SU-DHL-6 (cell line): ENCODE data around the gene RC3H2.

Source experiments
- EZH2phosphoT487 ChIP-seq: fragments of 200-600 bp; sonication (generic), shearing (Covaris generic); conservative IDR thresholded peaks from 2 replicates; pipeline ENCODE4 v1.6.1; 2018; ENCODE audit warnings: mild to moderate bottlenecking, antibody characterized with exemption, low read length, moderate library complexity, mixed read lengths
- TF ChIP-seq, protein P1 (sequence below): fragments of 200-600 bp; sonication (generic); IDR thresholded peaks from one replicate; pipeline ENCODE4 v1.5.1; 2017; ENCODE audit warnings: antibody characterized with exemption, mild to moderate bottlenecking, low read length, moderate library complexity; ENCODE audit not compliant: insufficient read depth, poor library complexity, severe bottlenecking

DNA sequence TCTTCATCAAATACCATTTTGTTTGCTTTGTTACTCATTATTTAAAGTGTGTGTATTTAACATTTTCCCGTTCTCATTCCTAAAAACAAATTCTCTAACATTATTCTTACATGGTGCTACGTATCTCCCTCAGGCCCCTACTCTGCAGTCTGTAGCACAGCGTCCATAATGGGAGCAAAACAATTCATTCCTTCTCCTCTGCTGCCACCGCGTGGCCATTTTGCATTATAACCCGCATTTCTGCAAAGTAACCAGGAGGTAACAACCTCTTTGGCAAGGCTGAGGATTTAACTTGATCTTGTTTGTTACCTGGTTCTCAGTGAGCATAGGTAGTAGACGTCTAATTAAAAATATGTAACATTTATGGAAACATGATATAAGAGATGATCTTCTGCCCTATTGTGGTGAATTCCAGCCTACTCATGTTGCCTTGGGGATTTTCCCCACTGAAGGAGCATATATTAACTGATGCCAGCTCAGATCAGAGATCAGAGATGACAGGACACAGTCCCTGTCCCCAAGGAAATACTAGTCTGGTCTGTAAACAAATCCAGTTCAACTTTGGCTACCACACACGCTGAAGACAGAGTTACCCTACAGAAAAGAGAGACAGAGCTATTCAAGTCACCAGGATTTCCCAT lies 94.7 kb downstream of the RC3H2 start:
- TF ChIP-seq, protein P1, sequence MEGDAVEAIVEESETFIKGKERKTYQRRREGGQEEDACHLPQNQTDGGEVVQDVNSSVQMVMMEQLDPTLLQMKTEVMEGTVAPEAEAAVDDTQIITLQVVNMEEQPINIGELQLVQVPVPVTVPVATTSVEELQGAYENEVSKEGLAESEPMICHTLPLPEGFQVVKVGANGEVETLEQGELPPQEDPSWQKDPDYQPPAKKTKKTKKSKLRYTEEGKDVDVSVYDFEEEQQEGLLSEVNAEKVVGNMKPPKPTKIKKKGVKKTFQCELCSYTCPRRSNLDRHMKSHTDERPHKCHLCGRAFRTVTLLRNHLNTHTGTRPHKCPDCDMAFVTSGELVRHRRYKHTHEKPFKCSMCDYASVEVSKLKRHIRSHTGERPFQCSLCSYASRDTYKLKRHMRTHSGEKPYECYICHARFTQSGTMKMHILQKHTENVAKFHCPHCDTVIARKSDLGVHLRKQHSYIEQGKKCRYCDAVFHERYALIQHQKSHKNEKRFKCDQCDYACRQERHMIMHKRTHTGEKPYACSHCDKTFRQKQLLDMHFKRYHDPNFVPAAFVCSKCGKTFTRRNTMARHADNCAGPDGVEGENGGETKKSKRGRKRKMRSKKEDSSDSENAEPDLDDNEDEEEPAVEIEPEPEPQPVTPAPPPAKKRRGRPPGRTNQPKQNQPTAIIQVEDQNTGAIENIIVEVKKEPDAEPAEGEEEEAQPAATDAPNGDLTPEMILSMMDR: peak; percentile 71
- no peak for TF ChIP-seq EZH2phosphoT487
